ENCODE data around the gene TENM4.

Gene TENM4

DNA sequence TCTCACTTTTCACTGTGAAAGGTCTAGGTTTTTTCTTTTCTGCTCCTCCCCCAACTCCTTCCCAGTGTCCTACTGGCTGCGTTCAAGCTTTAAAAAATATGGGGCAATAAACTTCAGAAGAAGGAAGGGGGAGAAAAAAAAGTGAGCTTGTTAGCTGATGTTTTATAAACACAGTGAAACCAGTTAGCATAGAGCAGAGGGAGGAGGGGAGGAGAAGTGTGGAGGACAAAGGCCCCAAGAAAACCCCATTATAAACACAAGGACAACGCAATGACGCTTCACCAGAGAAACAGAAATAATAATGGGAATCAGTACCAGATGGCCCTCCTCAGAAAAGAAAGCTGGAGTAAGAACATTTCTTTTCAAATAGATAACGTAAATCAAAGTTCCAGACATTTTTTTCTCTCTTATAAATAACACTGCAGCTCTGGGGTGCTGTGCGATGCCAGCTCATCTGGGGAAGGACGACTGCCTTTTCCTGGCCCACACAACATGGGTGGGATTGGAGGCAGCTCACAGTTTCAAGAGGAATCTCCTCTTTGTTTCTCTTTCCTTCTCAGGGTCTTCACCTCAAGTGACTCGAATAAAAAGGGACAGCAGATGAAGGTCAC is 630.8 kb downstream of the TENM4 start:
- H3K9ac ChIP-seq (ENCODE audit: low read length): no peak overlapping the region
- no peaks in the 10 kb centered on the region for H3K9me3 ChIP-seq (ENCODE audit: control insufficient read depth, low read length)
- H3K27me3 ChIP-seq (ENCODE audit: control insufficient read depth, insufficient read depth, low read length): no peaks in the 10 kb centered on the region
- H3K36me3 ChIP-seq (ENCODE audit: control insufficient read depth, insufficient read depth, low read length): no peaks in the 10 kb centered on the region
- no peak overlapping the region for H3K4me3 ChIP-seq (ENCODE audit: low read length)
- no peaks in the 10 kb centered on the region for H3K4me1 ChIP-seq (ENCODE audit: control insufficient read depth, insufficient read depth, low read length)

DNA sequence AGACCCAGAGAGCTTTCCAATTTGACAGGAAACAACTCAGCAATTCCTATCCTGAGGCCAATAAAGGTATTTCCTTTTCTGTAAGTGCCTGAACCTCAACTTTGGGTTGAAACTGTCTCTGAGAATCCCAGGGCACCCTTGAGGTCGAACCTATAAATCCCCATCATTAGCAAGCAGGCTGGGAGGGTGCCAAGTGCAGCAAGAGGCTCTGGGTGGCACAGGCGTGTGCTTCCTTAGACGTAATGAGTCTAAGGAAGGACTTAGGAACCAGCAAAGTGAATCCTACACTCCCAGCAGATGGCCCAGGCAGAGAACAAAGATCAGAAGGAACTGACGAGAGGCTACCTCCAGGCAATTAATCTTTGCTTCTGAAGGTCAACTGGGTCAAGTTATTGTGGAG is 631.9 kb downstream of the TENM4 start:
- Histone ChIP-seq H3K4me1 (ENCODE audit: control insufficient read depth, insufficient read depth, low read length) (no peaks in the 10 kb centered on the region), H3K27me3 (ENCODE audit: control insufficient read depth, insufficient read depth, low read length) (no peaks in the 10 kb centered on the region), H3K9ac (ENCODE audit: low read length) (no peak overlapping the region), H3K9me3 (ENCODE audit: control insufficient read depth, low read length) (no peaks in the 10 kb centered on the region), H3K36me3 (ENCODE audit: control insufficient read depth, insufficient read depth, low read length) (no peaks in the 10 kb centered on the region), H3K4me3 (ENCODE audit: low read length) (no peak overlapping the region)

DNA sequence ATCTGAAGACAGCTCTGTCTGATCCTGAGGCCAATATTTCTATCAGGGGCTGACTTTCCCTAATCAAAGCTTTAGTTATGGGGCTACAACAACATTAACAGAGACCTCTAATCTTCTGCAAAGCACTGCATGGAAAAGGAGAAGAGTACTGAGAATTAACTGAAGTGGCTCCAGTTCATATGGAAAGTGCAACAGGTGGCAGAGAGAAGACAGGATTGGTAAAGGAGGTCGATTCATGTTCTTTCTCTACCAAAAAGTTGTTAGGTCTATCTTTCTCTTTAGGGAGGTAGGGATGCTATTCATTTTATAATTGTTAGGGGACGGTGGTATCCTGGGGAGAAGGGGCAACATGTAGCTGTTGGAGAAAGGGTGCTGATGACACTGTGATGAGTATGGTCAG is 633.5 kb downstream of the TENM4 start:
- H3K9me3 ChIP-seq (ENCODE audit: control insufficient read depth, low read length): no peaks in the 10 kb centered on the region
- H3K9ac ChIP-seq (ENCODE audit: low read length): no peak overlapping the region
- peaks cover 2% of the 10 kb centered on the region for H3K4me1 ChIP-seq (ENCODE audit: control insufficient read depth, insufficient read depth, low read length)

DNA sequence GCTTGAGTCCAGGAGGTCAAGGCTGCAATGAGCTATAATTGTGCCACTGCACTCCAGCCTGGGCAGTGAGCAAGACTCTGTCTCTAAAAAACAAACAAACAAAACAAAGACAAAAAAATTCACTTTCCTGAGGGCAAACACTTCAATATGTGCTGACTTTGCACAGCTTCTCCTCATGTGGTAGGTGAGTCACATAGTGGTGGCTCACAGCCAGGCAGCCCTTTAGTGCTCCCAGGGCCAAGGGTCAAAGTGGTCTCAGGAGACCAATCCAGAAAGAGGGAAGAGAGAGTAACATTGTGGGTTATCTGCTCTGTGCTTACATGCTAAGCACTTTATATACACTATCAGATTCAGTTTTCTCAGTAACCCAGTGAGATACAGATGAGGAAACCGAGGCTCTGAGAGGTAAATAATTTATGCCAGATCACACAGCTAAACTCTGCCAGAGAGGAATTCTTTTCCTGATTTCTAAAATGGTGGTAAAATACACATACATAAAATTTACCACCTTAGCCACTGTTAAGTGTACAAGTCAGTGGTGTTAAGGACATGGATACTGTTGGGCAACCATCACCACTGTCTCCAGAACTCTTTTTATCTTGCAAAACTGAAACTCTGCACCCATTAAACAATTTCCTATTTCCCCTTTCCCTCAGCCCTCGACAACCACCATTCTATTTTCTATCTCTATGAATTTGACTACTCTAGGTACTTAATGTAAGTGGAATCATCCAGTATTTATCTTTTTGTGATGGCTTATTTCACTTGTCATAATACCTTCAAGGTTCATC is 634.4 kb downstream of the TENM4 start:
- Histone ChIP-seq H3K9ac (ENCODE audit: low read length) (no peak overlapping the region), H3K36me3 (ENCODE audit: control insufficient read depth, insufficient read depth, low read length) (no peaks in the 10 kb centered on the region), H3K4me3 (ENCODE audit: low read length) (no peak overlapping the region), H3K9me3 (ENCODE audit: control insufficient read depth, low read length) (no peaks in the 10 kb centered on the region), H3K27me3 (ENCODE audit: control insufficient read depth, insufficient read depth, low read length) (no peaks in the 10 kb centered on the region), H3K4me1 (ENCODE audit: control insufficient read depth, insufficient read depth, low read length) (peaks cover 11% of the 10 kb centered on the region)

More for the DNA sequence above, 633.5 kb downstream of the TENM4 start:
- no peaks in the 10 kb centered on the region for H3K27me3 ChIP-seq (ENCODE audit: control insufficient read depth, insufficient read depth, low read length)
- no peaks in the 10 kb centered on the region for H3K36me3 ChIP-seq (ENCODE audit: control insufficient read depth, insufficient read depth, low read length)
- H3K4me3 ChIP-seq (ENCODE audit: low read length): no peak overlapping the region

DNA sequence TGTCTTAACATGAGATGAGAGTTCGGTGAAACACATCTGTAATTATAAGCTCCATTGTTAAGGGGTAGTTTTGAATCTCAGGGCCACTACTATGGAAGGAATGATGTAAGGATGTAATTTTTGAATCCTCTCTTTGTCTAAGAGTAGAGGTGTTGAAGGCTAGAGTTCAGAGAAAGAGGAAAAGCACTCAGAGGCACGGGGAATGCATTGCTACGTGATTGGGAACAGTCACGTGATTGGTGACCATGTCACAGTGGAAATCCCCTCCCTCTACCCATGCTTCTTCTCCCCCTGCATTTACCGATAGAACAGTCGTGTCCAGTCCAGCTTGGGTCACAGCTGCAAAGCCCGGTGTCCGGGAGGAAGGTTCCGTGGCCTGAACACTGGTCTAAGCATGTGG is 635.8 kb downstream of the TENM4 start:
- Histone ChIP-seq H3K36me3 (ENCODE audit: control insufficient read depth, insufficient read depth, low read length) (no peaks in the 10 kb centered on the region), H3K9me3 (ENCODE audit: control insufficient read depth, low read length) (no peaks in the 10 kb centered on the region), H3K9ac (ENCODE audit: low read length) (no peak overlapping the region), H3K4me3 (ENCODE audit: low read length) (no peak overlapping the region), H3K4me1 (ENCODE audit: control insufficient read depth, insufficient read depth, low read length) (peaks cover 18% of the 10 kb centered on the region), H3K27me3 (ENCODE audit: control insufficient read depth, insufficient read depth, low read length) (no peaks in the 10 kb centered on the region)

DNA sequence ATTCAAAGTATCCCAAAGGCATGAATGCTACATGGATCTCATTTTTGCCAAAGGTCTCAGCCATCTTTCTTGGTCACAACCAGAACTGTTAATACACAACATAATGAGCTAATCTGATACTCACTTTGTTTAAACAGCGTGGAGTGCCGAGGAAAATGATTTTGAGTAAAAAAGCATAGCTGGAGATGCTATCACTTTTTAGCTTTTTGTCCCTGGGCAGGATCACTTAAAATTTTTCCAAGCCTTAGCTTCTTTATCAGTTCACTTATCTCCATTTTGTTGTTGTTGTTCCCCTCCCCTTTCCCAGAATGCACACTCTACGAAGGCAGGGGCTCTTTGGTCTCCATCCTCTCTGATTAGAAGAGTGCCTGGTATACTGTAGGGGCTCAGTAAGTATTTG is 636.8 kb downstream of the TENM4 start:
- H3K9ac ChIP-seq (ENCODE audit: low read length): no peak overlapping the region

DNA sequence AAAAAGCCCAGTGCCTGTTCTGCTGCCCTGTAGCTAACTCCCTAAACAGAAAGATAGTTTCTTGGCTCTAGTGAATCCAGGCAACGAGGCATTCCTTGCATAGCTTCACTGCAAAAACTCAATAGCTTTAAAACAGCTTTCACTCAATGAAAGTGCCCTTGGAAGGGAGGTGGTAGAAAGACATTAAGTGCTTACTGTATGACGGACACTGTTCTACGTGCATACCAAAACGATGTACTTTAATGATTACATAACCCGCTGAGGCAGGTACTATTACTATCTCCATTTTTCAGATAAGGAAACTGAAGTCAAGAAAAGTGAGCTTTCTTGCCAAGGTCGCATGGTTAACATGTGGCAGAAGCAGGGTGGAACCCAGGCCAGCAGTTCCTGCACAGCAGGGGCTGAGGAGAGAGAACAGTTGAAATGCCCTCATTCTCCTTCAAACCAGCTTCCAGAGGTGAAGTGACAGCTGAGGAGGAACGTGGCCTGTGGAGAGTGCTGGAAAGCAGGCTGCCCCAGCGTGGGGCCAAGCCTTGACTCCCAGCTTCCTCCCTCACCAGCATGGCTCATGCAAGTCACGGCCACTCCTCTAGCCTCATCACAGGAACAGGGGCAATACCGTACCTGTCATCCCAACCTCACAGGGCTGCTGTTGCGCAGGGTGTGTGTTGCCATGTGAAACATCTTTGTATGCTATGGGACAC is 638.6 kb downstream of the TENM4 start:
- Histone ChIP-seq H3K36me3 (ENCODE audit: control insufficient read depth, insufficient read depth, low read length) (no peaks in the 10 kb centered on the region), H3K4me1 (ENCODE audit: control insufficient read depth, insufficient read depth, low read length) (peaks cover 24% of the 10 kb centered on the region), H3K27me3 (ENCODE audit: control insufficient read depth, insufficient read depth, low read length) (no peaks in the 10 kb centered on the region), H3K4me3 (ENCODE audit: low read length) (no peak overlapping the region), H3K9me3 (ENCODE audit: control insufficient read depth, low read length) (no peaks in the 10 kb centered on the region), H3K9ac (ENCODE audit: low read length) (no peak overlapping the region)

More for the DNA sequence above, 636.8 kb downstream of the TENM4 start:
- Histone ChIP-seq H3K4me3 (ENCODE audit: low read length) (no peak overlapping the region), H3K36me3 (ENCODE audit: control insufficient read depth, insufficient read depth, low read length) (no peaks in the 10 kb centered on the region), H3K4me1 (ENCODE audit: control insufficient read depth, insufficient read depth, low read length) (peaks cover 21% of the 10 kb centered on the region), H3K9me3 (ENCODE audit: control insufficient read depth, low read length) (no peaks in the 10 kb centered on the region), H3K27me3 (ENCODE audit: control insufficient read depth, insufficient read depth, low read length) (no peaks in the 10 kb centered on the region)

DNA sequence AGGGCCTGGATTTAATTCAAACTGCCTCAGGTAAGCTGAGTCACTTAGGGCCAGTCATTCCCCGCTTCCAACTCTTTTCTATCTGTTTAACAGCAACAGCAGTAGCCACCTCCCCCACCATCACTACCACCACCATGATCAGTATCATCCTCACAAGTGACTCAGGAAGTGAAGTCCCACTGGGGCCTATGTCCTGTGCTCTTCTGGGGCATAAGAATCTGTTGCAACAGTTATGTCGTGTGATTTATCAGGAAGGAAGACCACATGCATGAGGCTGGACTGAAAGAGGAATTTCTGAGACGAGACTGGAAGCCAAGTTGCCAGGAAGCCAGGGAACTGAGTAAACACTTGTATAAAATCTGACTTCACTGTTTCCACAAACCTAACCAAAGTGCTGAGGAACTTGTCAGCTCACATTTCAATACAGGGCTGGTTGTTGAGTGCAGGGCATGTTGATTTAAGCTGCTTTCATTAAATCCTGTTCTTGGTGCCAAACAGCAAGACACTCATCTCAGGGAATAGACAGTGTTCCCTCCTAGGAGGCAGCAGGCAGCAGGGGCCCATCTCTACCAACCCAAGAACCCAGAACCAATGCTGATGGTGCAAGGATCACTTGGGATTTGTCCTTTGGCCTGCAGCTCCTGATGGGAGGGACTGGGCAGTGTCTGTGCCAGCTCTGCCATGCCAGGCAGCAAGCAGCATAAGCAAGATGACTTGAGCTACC is 639.5 kb downstream of the TENM4 start:
- Histone ChIP-seq H3K4me3 (ENCODE audit: low read length) (no peak overlapping the region), H3K9ac (ENCODE audit: low read length) (no peak overlapping the region), H3K27me3 (ENCODE audit: control insufficient read depth, insufficient read depth, low read length) (no peaks in the 10 kb centered on the region), H3K4me1 (ENCODE audit: control insufficient read depth, insufficient read depth, low read length) (peaks cover 24% of the 10 kb centered on the region), H3K36me3 (ENCODE audit: control insufficient read depth, insufficient read depth, low read length) (no peaks in the 10 kb centered on the region), H3K9me3 (ENCODE audit: control insufficient read depth, low read length) (no peaks in the 10 kb centered on the region)

DNA sequence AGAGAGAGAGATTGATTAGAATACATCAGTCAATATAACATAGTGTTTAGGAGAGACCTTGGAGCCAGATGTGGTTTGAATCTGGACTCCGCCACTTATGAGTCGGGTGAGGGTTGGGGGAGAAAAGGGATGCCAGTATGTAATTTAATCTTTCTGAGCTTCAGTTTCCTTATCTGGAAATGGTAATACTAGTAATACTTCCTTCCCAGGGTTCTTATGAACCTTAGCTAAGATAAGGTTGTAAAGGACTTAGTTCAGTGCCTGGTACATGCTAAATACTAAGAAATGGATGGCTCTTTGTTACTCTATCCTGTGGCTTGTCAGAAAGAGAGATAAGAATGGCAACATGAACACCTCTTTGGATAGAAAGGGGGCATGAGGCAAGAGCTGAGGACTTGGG is 640.1 kb downstream of the TENM4 start:
- Histone ChIP-seq H3K4me3 (ENCODE audit: low read length) (no peak overlapping the region), H3K4me1 (ENCODE audit: control insufficient read depth, insufficient read depth, low read length) (peaks cover 24% of the 10 kb centered on the region), H3K9ac (ENCODE audit: low read length) (no peak overlapping the region), H3K9me3 (ENCODE audit: control insufficient read depth, low read length) (no peaks in the 10 kb centered on the region), H3K36me3 (ENCODE audit: control insufficient read depth, insufficient read depth, low read length) (no peaks in the 10 kb centered on the region), H3K27me3 (ENCODE audit: control insufficient read depth, insufficient read depth, low read length) (no peaks in the 10 kb centered on the region)

DNA sequence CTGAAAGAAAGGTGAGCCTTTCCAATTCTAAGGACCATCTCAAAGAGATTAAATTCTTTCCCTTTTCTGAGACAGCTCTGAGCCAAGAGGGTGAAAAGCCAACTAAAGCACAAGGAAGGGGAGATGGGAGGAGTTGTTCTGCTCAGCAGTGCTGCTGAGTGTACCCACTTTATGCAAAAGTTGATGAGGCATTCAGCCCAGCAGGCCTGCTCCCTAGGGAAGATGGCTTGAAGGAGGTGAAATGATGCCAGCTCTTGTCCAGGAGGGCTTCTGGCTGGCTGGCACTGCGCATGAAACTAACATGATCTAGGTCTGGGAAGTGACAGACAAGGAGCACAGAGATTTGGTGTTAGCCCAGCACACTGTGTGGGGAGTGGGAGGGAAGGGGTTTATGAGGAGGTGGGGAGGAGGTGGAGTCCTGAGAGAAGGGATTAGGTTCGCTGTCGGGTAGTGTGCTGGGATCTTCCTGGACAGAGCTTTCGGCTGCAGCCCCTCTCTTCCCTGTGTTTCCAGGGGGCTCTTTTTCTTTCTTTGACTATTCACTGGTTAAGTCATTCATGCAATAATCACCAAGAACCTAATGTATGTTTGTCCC is 640.6 kb downstream of the TENM4 start:
- Histone ChIP-seq H3K36me3 (ENCODE audit: control insufficient read depth, insufficient read depth, low read length) (no peaks in the 10 kb centered on the region), H3K9me3 (ENCODE audit: control insufficient read depth, low read length) (no peaks in the 10 kb centered on the region), H3K9ac (ENCODE audit: low read length) (no peak overlapping the region), H3K4me1 (ENCODE audit: control insufficient read depth, insufficient read depth, low read length) (peaks cover 24% of the 10 kb centered on the region), H3K27me3 (ENCODE audit: control insufficient read depth, insufficient read depth, low read length) (no peaks in the 10 kb centered on the region), H3K4me3 (ENCODE audit: low read length) (no peak overlapping the region)

DNA sequence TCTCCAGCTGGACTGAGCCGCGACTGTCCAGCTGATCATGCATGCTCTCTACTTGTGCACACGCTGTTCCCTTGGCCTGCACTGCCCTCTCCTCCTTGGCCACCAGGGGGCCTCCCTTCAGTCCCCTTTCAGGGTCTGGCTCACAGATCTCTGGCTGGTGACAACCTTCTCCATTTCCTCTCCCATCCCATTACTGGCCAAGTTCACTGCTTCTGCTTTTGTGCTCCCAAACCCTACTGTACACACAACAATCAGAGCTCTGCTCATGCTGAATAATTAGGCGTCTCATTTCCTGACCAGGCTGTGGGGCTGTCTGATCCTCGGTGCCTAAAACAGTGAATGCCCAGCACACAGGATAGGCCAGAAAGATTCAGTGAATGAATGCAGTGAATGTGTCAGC is 642.2 kb downstream of the TENM4 start:
- Histone ChIP-seq H3K9ac (ENCODE audit: low read length) (no peak overlapping the region), H3K9me3 (ENCODE audit: control insufficient read depth, low read length) (no peaks in the 10 kb centered on the region), H3K4me1 (ENCODE audit: control insufficient read depth, insufficient read depth, low read length) (peaks cover 24% of the 10 kb centered on the region), H3K36me3 (ENCODE audit: control insufficient read depth, insufficient read depth, low read length) (no peaks in the 10 kb centered on the region), H3K27me3 (ENCODE audit: control insufficient read depth, insufficient read depth, low read length) (no peaks in the 10 kb centered on the region), H3K4me3 (ENCODE audit: low read length) (no peak overlapping the region)

All from mucosa of stomach (tissue), 1 donor.